HEK293T (cell line): ENCODE measurements around the gene PLCH2.

ENCODE experiments used
- ARNT ChIP-seq: fragments of 450-650 bp; IDR thresholded peaks from 2 replicates; pipeline ENCODE4 v1.6.1; 2017; ENCODE audit warnings: mild to moderate bottlenecking
- BHLHE40 ChIP-seq: fragments of 450-650 bp; IDR thresholded peaks from 2 replicates; pipeline ENCODE4 v1.6.1; 2016; ENCODE audit warnings: mild to moderate bottlenecking, moderate library complexity, borderline replicate concordance
- FOXK2 ChIP-seq: fragments of 450-650 bp; IDR thresholded peaks from 2 replicates; pipeline ENCODE4 v1.6.1; 2016; ENCODE audit warnings: mild to moderate bottlenecking
- FOXM1 ChIP-seq: fragments of 450-650 bp; IDR thresholded peaks from 2 replicates; pipeline ENCODE4 v1.6.1; 2017; ENCODE audit warnings: mild to moderate bottlenecking, borderline replicate concordance
- HDGF ChIP-seq: fragments of 450-650 bp; IDR thresholded peaks from 2 replicates; pipeline ENCODE4 v1.6.1; 2017; ENCODE audit warnings: antibody characterized with exemption, borderline replicate concordance
- L3MBTL2 ChIP-seq: fragments of 450-650 bp; conservative IDR thresholded peaks from 2 replicates; pipeline ENCODE4 v1.6.1; 2016; ENCODE audit warnings: mild to moderate bottlenecking
- SP1 ChIP-seq: fragments of 450-650 bp; IDR thresholded peaks from 2 replicates; pipeline ENCODE4 v1.6.1; 2017
- SUZ12 ChIP-seq: fragments of 450-650 bp; IDR thresholded peaks from 2 replicates; pipeline ENCODE4 v1.6.1; 2016; ENCODE audit warnings: mild to moderate bottlenecking
- TARDBP ChIP-seq: fragments of 450-650 bp; IDR thresholded peaks from 2 replicates; pipeline ENCODE4 v1.6.1; 2016

- TF ChIP-seq HDGF (no peak), FOXM1 (no peak), SP1 (no peak), SUZ12 (no peak), FOXK2 (no peak), ARNT (no peak), L3MBTL2 (no peak), BHLHE40 (no peak), TARDBP (no peak)
Observed at GRCh38 chr1:2501820-2502119, 25.7 kb downstream of the PLCH2 start.
